ENCODE measurements around the gene TCF7L1.
"Not testable (repeated sequence)": the region's sequence is repeated elsewhere in the genome, so short reads cannot be mapped to it uniquely, and the experiment has no call there.

The TCF7L1 gene

DNA sequence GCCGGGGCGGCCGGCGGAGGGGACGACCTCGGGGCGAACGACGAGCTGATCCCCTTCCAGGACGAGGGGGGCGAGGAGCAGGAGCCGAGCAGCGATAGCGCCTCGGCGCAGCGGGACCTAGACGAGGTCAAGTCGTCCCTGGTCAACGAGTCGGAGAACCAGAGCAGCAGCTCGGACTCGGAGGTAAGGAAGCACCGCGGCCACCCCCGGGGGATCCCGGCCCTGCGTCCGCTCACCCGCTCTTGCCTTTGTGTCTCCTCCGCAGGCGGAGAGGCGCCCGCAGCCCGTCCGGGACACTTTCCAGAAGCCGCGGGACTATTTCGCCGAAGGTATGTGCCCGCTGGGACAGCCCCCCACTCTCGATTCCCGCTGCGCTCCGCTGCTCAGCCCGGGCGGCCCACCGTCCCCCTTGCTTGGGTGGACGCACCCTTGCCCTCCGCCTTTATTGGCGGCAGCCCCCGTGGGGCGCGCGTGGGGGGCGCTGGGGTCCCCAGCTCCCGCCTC, 611 bp downstream of the TCF7L1 start:
- no peak for DNase-seq

DNA sequence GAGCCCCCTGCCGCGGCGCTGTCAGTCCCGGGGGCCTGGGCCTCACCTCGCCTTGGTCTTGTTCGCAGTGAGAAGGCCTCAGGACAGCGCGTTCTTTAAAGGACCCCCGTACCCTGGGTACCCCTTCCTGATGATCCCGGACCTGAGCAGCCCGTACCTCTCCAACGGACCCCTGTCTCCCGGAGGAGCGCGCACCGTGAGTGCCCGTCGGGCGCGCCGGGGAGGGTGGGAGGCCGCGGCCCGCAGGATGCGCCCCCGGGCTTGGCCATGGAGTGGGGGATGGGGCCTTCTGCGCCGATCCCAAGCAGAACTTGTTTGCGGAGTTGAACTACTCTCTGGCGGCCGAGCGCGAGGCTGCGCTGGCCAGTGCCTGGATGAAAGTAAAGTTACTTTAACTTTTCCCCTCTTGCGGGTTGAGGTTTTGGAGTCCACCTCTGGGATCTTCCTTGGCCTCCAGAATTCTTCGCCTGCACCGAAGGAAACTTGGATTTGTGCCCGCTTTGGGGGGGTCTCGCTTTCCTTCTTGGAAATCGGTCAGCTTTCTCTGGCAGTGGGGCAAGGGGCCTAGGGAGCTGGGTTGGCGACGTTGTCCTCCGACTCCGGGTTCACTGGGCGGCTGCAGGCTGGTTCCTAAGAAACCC, 1.2 kb downstream of the TCF7L1 start:
- DNase-seq = no peak

DNA sequence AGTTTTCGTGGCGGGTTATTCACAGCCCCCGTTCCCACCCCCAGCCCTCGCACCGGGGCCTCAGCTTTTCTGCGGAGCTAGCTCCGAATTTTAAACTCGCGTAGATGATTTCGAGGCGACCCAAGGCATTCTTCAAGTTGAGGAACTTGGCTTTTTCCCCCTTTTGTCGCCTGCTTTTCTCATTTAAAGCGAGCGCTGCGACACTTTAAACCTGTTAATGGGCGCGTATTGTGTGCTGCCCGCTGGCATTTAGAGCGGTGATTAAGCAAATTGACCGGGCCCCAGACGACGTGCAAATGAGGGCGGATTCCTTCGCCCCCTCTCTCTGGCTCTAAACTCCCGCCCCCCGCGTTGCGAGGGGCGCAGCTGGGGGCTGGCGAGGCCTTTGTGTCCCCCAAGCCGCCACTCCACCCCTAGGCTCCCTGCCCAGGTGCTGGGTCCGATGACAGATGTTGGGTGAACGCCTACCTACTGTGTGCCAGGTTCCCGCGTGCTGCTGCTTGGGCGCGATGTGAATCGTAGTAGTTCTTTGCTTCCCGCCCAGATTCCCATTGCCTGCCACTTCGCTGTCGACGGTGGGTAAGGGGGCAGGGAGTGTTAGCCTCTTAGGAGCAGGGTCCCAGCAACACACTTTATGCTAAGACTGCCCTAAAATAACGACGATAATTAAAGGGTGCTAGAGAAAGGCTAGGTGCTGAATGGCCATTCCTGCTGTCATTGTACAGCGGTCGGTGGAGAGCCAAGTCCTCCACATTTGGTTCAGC, 1.9 kb downstream of the TCF7L1 start:
- no peak for DNase-seq

DNA sequence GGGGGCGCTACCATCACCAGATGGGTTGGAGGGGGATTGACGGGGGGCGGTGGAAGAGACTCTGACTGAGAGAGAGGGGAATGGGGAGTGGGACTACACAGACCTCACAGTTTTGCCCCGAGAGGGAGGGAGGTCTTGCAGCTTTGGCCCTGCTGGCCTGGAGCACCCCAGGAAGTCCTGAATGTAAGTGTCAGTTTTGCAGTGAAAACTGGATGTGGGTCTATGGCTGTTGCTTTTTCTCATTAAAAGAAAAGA, 2.4 kb downstream of the TCF7L1 start:
- no peak for DNase-seq

DNA sequence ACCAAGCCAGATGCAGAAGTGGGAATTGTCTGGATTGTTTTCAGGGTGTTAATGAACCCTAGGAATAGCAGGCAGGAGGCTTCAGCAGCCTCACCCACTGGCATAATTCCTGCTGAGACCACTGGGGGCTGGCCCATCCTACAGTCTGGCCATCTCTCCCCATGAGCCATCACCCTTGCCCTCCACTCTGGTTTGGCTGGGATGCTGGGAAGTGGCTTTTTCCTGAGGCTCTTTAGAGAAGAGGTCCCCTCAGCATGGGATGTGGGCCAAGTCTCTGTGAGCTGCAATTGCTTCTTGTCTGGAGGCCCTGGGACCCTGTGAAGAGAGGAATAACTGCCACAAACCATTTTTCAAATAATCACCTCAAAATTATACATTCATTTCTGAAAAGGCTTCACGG, 4.0 kb downstream of the TCF7L1 start:
- DNase-seq = peak; percentile 25

DNA sequence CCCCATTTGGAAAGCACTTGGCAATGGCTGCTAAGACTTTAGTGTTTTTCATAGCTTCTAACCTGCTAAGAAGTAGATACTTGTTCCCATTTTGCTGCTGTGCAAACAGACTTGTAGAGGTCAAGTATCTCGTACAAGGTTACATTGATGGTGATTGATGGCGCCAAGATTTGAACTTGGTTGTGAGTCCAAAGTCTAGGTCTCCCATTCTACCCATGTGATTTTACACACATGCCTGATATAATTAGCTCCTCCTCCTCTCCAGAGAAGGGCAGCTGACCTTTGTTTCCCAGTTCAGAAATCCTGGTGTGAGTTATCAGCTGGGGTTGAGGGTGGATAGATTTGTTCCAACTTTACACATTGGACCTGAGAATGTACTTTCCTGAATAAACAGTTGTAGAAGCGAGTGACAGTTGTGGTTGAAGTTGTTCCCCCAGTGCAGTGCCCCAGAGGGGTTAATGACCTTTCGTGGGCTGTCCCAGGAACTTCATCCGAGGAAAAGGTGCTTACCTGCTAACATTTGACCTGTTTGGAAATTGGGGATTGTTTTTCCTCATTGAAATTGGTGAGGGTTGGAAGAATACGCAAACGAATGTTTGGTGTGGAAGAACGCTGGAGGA, 10.4 kb downstream of the TCF7L1 start:
- no peak for DNase-seq

DNA sequence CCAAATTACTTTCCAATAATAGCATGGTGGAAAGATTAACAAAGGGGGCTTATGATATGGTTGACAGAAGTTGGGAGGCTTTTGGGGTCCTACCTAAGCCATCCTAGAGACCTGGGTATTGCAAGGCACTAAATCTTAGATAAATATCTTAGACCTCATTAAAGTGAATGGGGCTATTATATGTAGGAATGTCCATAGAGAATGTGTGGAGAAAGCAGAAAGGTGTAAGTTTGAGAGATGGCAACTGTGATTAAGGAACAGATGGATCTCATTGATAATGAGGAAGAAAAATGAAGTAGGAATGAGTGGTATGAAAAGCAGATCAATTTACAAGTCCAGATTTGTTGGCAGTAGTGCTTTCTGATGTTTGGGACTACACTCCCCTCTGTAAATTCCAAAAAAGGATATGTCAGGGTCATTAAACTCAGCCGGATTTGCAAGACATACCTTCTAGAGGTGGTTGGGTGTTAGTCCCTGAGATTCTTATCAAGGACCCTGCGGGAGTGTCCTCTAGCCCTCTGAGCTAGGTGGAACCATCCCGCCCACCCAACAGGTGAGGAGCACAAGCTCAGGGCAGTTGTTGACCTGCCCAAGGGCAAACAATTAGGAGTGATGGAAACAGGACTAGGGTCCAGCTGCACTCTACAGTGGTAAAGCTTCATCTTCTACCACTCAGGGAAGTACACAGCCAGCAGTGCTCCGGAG, 12.1 kb downstream of the TCF7L1 start:
- no peak for DNase-seq

DNA sequence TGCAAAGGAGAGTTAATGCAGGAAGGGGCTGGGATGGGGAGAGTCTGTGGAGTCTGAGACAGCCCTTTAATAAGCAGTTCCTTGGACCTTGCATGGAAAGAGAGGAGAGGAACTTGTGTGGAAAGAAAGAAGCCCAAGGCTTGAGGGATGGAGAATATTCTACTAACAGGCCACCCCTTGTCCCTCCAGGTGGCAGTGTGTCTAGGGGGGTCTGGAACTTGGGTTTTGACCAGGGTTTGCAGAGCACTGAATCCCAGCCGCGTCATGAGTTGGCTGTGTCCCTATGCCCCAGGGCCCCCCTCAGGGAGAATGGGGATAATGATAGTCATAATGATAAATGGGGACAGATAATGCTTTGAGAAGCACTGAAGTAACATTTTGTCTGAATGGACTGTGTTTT, 15.0 kb downstream of the TCF7L1 start:
- no peak for DNase-seq

DNA sequence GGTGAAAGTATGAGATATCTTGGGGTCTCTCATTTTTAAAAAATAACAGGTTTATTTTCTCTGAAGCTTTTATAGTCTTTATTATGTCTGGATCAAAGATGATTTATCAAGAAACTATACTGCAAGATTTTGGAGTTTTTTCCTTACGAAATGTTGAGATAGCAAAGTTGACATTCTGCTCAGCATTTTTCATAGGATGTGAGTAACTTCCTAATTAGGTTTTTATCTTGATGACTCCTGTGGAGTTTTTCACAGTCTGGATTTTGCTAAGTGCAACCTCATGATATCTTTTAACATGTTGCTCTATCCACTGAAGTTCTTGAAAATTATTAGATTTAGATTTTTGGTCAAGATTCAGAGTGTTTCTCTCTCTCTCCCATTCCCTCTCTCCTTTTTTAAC, 17.8 kb downstream of the TCF7L1 start:
- DNase-seq = no peak

DNA sequence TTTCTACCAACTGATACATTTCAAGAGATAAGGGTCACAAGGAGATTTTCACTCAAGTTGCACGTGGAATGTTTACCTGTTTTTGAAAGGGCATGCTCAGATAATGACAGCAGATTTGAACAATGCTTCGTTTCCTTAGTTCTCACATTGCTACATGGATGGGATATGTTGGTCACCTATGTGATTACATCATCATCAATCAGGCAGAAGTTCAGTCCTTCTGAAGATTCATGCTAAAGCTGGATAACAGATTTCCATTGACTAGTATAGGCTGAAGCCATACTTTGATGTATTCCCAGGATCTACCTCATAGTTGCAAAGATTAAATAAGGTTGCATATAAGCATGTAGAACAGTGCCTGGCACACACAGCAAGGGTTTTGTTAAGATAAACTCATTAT, 19.7 kb downstream of the TCF7L1 start:
- DNase-seq = no peak

DNA sequence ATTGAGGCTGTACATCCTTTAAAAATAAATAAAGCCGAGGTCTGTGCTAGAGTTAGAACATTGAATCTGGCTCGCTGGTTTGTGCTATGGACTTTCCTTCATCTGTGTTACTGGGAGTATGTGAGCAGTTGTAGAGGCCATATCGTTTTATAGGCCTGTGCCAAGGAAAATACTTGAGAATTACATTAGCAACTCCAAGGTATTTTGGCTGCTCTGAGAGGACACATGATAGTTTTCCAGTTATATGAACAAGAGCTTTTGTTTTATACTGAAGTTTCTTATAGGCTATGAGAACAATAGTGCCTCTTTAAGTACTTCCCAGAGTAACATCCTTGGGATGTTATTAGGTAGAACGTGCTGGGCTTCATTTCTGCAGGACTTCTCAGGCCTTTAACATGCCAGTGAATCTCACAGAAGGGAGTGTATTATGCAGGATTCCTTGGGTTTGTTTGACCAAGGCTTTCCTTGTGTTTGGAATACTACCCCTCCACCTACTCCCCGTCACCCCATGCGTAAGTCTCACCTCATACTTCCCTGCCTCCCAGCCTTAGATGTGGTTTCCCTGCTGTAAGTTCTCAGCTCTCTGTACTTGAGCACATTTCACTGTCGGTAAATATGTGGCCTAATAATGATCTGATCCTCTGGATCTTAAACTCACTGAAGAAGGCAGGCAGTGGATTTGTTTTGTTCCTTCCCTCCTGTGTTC, 21.0 kb downstream of the TCF7L1 start:
- peak; percentile 23 for DNase-seq

DNA sequence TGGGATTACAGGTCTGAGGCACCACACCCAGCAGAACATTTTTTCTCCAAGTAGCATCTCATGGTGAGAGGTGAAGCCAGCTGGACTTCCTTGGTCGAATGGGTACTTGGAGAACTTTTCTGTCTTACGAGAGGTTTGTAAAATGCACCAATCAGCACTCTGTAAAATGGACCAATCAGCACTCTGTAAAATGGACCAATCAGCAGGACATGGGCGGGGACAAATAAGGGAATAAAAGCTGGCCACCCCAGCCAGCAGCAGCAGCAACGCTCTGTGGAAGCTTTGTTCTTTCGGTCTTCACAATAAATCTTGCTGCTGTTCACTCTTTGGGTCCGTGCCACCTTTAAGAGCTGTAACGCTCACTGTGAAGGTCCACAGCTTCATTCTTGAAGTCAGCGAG, 21.9 kb downstream of the TCF7L1 start:
- DNase-seq = not testable (repeated sequence)

DNA sequence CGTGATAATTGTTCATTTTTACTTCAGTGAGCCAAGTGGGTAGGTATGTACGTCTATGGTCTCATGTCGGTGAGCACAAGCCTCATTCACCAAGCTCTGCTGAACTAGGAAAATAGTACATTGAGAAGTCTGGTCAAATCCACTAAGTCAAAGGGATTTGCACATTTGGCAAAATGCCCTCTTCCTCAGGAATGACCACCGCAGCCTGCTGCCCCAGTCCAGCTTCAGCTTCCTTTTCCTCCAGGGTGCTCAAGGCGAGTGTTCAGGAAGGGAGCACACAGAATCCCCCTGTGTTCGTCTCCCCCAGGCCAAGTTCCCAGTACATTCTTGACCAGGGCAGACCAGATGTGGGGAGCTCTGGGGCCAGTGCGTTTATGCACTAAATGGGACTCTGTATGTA, 23.0 kb downstream of the TCF7L1 start:
- DNase-seq = no peak

DNA sequence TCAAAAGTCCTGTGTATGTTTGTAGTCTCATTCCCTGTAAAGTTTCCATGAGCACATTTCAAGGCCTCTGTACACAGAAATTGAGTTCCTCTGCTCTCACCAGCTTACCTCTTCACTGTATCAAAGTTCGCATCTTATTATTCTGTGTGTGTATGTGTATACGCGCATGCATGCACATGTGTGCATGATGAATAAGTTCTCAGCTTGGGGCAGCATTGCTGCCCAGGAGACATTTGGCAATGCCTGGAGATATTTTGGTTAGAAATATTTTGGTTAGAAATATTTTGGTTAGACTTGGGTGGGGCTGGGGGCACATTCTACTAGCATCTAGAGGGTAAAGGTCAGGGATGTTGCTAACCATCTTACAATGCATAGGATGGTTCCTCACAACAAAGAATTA, 23.4 kb downstream of the TCF7L1 start:
- DNase-seq = no peak

DNA sequence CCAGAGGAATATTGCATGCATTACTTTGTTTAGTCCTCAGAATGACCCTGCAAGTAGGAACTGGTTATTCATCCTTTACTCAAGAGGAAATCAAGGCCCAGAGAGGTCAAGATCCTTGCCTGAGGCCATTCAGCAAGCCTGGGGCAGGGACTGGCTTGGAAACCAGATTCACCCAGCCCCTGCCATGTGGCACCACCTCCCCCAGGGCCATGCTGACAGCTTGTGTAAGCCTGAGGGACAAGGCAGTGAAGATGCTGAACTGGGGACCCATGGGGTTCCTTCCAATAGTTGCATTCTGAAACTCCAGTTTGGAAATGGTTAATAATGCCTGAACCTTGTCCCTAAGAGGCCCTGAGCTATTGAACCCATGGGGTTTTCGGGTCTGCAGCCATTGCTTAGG, 24.2 kb downstream of the TCF7L1 start:
- no peak for DNase-seq

DNA sequence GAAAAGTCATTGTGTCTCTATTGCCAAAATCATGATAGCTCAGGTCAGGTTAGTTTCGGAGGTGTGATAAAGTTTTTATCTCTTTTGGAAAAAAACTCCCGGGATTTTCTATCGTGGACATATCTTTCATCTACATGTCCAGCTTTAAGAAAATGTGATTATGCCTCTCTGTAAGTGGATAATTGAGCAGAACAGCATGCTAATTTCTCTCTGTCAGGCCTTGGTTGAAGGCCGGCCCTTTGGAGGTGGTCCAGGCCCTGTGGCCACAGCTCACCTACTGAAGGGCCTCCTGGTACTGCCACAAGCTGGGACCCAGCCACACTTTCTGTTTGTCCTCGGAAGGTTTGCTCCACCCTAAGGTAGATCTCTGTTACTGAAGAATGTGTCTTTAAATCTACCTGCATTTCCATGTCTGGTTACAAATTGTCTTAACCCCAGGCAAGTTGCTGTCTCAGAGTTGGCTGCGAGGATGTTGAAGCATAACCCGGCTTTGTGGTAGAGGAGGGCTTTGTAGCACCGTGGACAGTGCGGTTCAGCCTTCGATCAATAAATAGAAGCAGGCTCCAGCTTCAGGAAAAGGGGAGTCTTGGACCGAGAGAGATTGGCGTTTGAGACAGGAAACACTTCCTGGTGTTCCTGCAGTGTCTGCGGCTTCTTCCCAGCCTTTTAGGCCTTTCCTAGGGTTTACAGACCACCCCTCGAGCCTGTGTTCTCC, 25.5 kb downstream of the TCF7L1 start:
- DNase-seq = no peak

DNA sequence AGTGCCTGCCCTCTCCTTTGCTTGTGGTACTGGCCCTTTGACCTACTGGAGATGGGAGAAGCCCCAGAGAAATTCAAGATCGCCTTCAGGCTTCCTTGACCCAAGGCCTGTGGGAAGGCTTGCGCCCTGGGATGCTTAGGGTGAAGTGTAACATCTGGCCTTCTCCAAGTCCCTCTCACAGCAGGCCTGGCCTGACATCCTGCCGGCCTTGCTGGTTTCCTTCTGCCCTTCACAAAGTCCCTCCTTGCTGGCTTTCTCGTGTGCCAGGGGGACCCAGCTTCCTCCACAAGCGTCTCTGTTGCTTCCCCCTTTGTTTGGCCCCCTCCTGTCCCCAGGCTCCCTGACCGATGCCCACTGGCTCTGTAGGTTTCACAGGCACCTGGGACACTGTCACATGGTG, 26.4 kb downstream of the TCF7L1 start:
- DNase-seq = no peak

DNA sequence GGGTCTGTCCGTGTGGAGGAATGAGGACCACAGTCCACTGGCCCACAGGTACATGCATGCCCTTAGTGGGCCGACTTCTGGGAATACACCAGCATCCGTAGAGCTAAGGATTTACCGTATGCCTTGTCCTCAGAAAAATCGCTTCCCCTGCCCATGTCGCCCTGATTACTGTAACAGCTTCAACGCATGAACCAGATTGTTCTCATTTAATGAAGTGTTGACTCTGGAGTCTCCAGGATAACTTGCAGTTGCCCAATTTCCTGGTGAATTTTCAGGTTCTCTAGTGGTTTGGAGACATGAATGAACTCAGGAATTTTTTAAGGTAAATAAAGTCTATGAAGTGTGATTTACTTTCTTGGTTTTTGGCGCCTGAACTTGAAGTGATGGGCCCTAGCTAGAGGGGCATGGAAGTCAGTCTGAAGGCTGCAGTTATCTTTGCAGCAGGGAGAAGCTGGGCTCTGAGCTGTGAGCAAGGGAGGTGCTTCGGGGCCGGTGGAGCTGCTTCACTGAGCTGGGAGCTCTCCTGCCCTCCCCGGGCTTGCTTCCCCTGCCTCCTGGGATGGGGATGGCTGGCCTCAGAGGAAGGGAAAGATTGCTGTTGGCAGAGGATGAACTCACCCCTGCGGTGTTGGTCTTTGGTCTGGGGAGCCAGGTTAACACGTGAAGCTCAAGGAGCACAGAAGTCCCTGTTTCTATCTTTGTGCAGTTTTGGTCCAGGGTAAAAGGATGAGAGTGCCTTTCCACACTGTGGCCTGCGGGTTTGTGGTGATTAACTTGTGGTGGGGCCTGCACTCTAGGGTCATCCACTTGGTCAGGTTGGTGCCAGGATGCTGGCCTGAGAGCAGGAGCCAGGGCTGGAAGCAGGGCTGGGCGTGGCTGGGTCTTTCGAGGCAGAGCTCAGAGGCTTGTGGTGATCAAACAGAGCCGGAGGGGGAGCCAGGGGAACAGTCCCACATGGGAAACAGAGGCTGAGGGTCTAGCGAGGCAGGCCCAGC, 28.1 kb downstream of the TCF7L1 start:
- DNase-seq = no peak

DNA sequence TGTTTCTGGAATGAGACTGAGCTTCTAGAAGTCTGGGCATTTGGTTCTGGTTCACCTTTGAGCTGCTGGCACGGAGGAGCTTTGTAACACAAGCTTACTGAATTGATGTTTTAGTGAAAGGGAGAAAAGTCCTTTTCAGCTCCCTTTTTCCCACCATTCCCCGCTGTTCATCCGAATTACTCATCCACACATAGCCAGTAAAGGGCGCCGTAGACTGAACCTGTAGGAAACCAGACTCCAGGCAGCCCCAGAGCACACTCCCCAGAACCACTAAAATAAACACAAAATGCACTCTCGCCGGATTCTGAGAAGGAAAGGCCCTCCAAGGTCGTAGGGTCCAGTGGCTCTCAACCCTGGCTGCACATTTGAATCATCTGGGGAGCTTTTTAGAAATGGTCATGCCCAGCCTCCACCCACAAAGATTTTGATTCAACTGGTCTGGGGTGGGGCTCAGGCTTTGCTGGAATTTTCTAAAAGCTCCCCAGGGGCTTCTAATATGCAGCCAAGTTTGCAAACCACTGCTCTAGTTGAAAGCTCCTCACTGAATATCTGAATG, 29.6 kb downstream of the TCF7L1 start:
- no peak for DNase-seq

DNA sequence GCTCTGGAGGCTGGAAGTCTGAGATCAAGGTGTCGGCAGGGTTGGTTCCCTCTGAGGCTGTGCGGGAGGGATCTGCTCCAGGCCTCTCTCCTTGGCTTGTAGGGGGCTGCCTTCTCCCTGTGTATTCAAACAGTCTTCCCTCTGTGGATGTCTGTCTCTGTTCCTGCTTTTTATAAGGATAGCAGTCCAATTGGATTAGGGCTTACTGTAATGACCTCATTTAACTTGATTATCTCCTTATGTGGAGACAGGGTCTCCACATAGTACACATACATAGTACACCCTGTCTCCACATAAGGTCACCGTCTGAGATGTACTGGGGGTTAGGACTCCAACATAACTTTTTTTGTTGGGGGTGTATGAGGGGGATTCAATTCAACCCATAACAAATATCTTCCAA, 30.5 kb downstream of the TCF7L1 start:
- no peak for DNase-seq

DNA sequence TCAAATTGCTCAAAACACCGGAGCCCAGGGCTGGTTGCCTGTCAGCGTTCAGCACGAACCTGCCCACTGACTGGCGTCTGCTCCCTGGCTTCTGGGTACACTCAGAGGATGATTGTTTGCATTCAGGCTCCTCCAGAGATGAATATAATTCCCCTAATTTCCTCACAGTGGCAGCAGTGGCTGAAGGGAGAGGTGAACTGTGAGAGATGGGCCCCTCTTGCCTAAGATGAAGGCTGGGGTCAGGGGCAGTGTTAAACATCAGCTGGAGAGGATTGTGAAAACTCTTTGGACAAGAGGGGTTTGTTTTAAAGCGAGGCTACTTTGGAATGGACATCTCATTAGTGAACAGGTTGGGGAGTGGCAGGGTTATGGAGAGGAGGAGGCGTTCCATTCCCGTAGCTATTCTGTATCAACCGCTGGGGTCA, 31.0 kb downstream of the TCF7L1 start:
- DNase-seq = no peak

All from DMS79 treated with DMSO at 0.1 percent for 48 hours (cell line).